Measurements from ENCODE around the gene VPS37B. TPM values are rescaled to one million over a fixed set of nuclear protein-coding genes. Genes with fewer than 3 reads are reported as not detected.
"Not testable (repeated sequence)": the region's sequence is repeated elsewhere in the genome, so short reads cannot be mapped to it uniquely, and the experiment has no call there.

Gene VPS37B
- total and polyA plus RNA-seq, 12 donors, result 11.0 to 52.4 (median 28.0) TPM

DNA sequence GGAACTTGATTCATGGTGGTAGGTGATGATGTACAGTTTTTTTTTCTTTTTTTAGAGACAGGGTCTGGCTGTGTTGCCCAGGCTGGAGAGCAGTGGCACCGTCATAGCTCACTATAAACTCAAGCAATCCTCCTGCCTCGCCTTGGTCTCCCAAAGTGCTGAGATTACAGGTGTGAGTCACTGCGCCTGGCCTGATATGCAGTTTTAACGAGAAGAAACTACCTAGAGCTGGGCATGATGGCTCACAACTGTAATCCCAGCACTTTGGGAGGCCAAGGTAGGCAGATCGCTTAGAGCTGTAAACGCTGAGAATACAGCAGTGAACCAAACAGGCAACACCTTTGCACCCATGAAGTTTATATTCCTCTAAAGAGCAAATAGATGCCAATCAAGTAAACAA, 13.0 kb upstream of the VPS37B start:
- intact Hi-C loops (cut with DNase I), result no loop called here

DNA sequence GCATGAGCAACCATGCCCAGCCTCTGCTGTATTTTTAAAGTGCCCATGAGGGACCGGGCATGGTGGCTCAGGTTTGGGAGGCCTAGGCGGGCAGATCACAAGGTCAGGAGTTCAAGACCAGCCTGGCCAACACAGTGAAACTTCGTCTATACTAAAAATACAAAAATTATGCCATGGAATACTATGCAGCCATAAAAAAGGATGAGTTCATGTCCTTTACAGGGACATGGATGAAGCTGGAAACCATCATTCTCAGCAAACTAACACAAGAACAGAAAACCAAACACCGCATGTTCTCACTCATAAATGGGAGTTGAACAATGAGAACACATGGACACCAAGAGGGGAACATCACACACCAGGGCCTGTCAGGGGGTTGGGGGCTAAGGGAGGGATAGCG, 9.3 kb upstream of the VPS37B start:
- H3K27ac ChIP-seq; H3K9me3 ChIP-seq (replicated peaks in 1 of 3); intact Hi-C loops (cut with DNase I); DNase-seq; H3K27me3 ChIP-seq; H3K4me3 ChIP-seq; H3K36me3 ChIP-seq (replicated peaks in 1 of 2): not testable (repeated sequence)
- H3K4me1 ChIP-seq (replicated peaks in 1 of 2), result peaks cover 6 to 14% of the 10 kb centered on the region in 2 donors
- 87 to 95% (median 89%) methylated on average over 5 of the region's 5 CpGs for WGBS, 4 donors

More for the DNA sequence above, 13.0 kb upstream of the VPS37B start:
- peaks cover 6 to 18% of the 10 kb centered on the region in 2 donors for H3K4me1 ChIP-seq (replicated peaks in 1 of 2)
- DNase-seq, result peak in 6 of 7 donors; percentile 42 to 62 (median 52)
- peak overlapping the region in 1 of 5 donors; percentile 52 for H3K27ac ChIP-seq
- no peaks in the 10 kb centered on the region for H3K27me3 ChIP-seq
- no peaks in the 10 kb centered on the region for H3K36me3 ChIP-seq (replicated peaks in 1 of 2)
- no peaks in the 10 kb centered on the region for H3K9me3 ChIP-seq (replicated peaks in 1 of 3)
- 59 to 70% (median 64%) methylated on average over 3 to 6 of the region's 6 CpGs for WGBS, 4 donors
- H3K4me3 ChIP-seq, result no peak overlapping the region
- TF ChIP-seq CTCF (IDR thresholded peaks at IDR 0.05), result no peak
- no peak for TF ChIP-seq POLR2A (IDR thresholded peaks at IDR 0.05)

DNA sequence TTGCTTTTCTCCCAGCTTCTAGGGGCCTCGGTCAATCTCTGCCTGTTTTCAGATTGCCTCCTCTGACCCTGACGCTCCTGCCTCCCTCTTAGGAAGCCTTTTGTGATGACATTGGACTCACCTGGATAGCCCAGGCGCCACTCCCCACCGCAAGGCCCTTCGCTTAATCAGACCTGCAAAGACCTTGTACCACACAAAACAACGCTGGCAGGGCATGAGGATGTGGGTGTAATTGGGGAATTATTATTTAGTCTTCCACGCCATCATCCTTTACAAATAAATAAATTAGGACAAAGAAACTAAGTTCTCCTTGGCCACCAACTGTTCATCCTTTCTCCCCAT, 7.7 kb upstream of the VPS37B start:
- intact Hi-C loops (cut with DNase I), result no loop called here
- Histone ChIP-seq H3K27me3 (no peaks in the 10 kb centered on the region), H3K9me3 (replicated peaks in 1 of 3) (no peaks in the 10 kb centered on the region), H3K4me1 (replicated peaks in 1 of 2) (no peaks in the 10 kb centered on the region), H3K36me3 (replicated peaks in 1 of 2) (no peaks in the 10 kb centered on the region), H3K4me3 (no peak overlapping the region), H3K27ac (no peak overlapping the region)
- 67 to 75% (median 73%) methylated on average over 7 of the region's 7 CpGs for WGBS, 4 donors
- DNase-seq, result no peak
- no peak for TF ChIP-seq POLR2A (IDR thresholded peaks at IDR 0.05)
- TF ChIP-seq CTCF (IDR thresholded peaks at IDR 0.05), result no peak

GRCh38 chr12:122902854-122903692, 7.1 kb upstream of the VPS37B start:
- Histone ChIP-seq H3K4me3 (no peak overlapping the region), H3K27ac (no peak overlapping the region), H3K4me1 (replicated peaks in 1 of 2) (no peaks in the 10 kb centered on the region), H3K27me3 (no peaks in the 10 kb centered on the region), H3K9me3 (replicated peaks in 1 of 3) (no peaks in the 10 kb centered on the region), H3K36me3 (replicated peaks in 1 of 2) (no peaks in the 10 kb centered on the region)
- intact Hi-C loops (cut with DNase I), result no loop called here
- DNase-seq, result no peak
- WGBS, 4 donors, result 55 to 63% (median 60%) methylated on average over 10 of the region's 10 CpGs
- TF ChIP-seq CTCF (IDR thresholded peaks at IDR 0.05) (no peak), POLR2A (IDR thresholded peaks at IDR 0.05) (no peak)

DNA sequence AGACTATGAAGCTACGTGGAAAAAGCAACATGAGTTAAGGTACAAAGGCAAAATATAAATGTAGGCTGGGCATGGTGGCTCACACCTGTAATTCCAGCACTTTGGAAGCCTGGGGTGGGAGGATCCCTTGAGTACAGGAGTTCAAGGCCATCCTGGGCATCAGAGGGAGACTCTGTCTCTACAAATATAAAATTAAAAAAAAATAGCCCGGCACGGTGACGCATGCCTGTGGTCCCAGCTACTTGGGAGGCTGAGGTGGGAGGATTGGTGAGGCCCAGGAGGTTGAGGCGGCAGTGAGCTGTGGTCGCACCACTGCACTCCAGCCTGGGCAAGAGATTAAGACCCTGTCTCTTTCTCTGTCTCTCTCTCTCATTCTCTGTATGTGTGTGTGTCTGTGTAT, 4.0 kb upstream of the VPS37B start:
- WGBS, 4 donors, result 90 to 95% (median 93%) methylated on average over 6 of the region's 6 CpGs
- H3K4me3 ChIP-seq, result no peak overlapping the region
- intact Hi-C loops (cut with DNase I), result no loop called here
- H3K27me3 ChIP-seq, result no peaks in the 10 kb centered on the region
- no peak for DNase-seq
- H3K36me3 ChIP-seq (replicated peaks in 1 of 2), result no peaks in the 10 kb centered on the region
- TF ChIP-seq CTCF (IDR thresholded peaks at IDR 0.05), result no peak
- TF ChIP-seq POLR2A (IDR thresholded peaks at IDR 0.05), result no peak
- no peak overlapping the region for H3K27ac ChIP-seq
- H3K4me1 ChIP-seq (replicated peaks in 1 of 2), result peaks cover 2 to 3% of the 10 kb centered on the region in 2 donors
- H3K9me3 ChIP-seq (replicated peaks in 1 of 3), result no peaks in the 10 kb centered on the region
